ENCODE data around the gene FBXW7.

- TF ChIP-seq CTCF (conservative IDR thresholded peaks at IDR 0.05 in 1 of 2, IDR thresholded peaks at IDR 0.05 in 1 of 2; ENCODE audit: low read depth in 1 of 2, low read length in 2 of 2) (no peak), EZH2 (IDR thresholded peaks at IDR 0.05; ENCODE audit: low read length, missing control alignments) (no peak)
These were observed 161.7 kb downstream of the FBXW7 start for GRCh38 chr4:152374153-152374552.
